HG03139 (cell line): Measurements from ENCODE around the gene GPR52.

ENCODE experiments used
- ATAC-seq: cut with Tn5 transposase; IDR thresholded peaks from one replicate; pipeline ENCODE4 v1.9.1; 2021; ENCODE audit not compliant: unreplicated experiment

The GPR52 gene

GRCh38 chr1:174465855-174466254 lies 18.1 kb downstream of the GPR52 start:
- no peak for ATAC-seq

DNA sequence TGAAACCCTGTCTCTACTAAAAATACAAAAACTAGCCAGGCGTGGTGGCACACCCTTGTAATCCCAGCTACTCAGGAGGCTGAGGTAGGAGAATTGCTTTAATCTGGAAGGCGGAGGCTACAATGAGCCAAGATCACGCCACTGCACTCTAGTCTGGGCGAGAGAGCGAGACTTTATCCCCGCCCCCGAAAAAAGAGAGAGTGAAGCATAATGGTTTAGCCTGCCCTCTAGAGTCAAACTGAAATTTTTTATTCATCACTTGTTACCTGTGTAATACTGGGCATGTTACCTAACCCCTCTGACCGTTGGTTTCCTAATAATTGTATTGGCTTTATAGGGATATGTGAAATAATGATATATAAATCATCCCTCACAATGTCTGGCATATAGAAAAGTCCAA lies 18.8 kb downstream of the GPR52 start:
- no peak for ATAC-seq

DNA sequence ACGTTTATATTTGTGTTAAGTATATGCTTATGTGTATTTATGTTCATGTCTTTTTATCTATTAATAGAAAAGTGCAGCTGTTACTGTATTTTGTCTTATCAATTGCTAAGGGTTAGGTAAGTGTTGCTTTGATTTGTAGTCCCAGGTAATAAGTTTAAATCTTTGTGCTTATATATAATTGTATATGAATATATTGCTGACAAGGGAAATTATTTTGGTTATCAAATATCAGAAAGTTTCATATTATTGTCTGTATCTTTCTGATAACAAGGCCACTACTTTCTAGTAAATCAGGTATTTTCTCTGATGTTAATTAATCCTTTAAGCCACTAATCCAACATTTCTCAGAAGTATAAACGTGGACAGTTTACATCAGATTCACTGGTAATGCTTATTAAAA lies 21.3 kb downstream of the GPR52 start:
- ATAC-seq = no peak

GRCh38 chr1:174469687-174470086 lies 21.9 kb downstream of the GPR52 start:
- no peak for ATAC-seq

- ATAC-seq = no peak
Observed at GRCh38 chr1:174479281-174479680, 31.5 kb downstream of the GPR52 start.

GRCh38 chr1:174480324-174480723 lies 32.6 kb downstream of the GPR52 start:
- no peak for ATAC-seq

DNA sequence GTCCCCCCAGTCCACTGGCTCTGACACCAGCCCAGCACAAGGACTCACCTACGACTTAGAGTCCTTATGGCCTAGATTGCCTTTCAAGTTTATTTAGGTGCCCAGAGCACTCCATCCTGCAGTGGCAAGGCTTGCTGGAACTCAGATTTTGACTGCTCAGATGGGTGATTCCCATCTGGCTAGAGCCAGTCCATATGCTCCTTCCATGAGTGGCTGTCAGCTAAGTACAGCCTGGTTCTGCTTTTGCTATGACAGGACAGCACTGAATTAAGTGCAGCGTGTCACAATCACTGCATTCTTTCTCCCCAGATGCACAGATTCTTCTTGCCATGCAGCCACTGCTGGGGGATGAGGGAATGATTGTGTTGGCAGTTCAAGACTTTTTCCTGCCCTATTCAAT lies 43.8 kb downstream of the GPR52 start:
- ATAC-seq = no peak

DNA sequence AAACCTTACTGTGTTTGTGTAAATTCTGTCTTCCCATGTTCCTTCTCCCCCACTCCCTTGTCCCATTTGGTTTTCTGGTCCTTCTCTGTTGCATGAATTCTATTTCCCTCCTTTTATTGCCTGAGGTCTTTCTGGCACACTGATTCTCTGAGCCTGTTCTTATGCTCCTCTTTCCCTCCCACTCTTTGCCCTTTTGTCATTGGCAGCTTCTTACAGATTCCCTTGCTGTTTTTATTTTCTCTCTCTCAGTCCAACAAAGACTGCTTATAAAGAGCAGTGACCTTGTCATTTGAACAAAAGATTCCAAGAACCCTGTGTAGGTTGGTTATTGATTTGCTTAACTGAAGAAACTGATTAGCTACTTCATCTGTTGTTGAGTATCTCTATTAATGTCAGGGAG lies 49.7 kb downstream of the GPR52 start:
- ATAC-seq = no peak
